GM12875 (cell line): ENCODE data around the gene CRADD.

Experiments
- H3K4me3 ChIP-seq: one replicate; pipeline ENCODE4 v1.5.1; 2011; ENCODE audit warnings: low read depth, low read length, control low read depth
- CTCF ChIP-seq: IDR thresholded peaks from 2 replicates; pipeline ENCODE4 v1.5.1; 2011; ENCODE audit warnings: low read depth, mild to moderate bottlenecking, control low read depth, inconsistent platforms, low read length, moderate library complexity, borderline replicate concordance; ENCODE audit not compliant: insufficient read depth

CRADD gene

GRCh38 chr12:93680006-93680405, 2.8 kb downstream of the CRADD start:
- no peak overlapping the region for H3K4me3 ChIP-seq
- TF ChIP-seq CTCF, result no peak

GRCh38 chr12:93682846-93683261, 5.7 kb downstream of the CRADD start:
- H3K4me3 ChIP-seq, result no peak overlapping the region
- no peak for TF ChIP-seq CTCF

DNA sequence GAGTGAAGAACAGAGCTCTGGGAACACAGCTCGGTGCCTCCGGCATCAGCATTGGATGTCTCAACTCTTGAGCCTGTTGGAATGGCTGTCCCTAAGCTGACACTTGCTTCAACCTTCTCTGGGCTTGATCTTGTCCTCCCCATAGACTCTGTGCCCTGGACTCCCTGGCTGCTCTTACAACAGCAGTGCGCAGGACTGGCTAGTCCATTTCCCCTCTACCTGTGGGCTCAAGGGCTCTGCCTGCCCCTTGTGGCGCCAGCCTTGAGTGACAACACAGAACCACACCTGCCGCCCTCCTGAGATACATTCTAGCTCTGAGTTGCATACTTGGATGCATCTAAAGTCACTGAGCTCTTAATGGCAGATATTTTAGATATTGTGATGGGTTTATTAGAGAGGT, 6.2 kb downstream of the CRADD start:
- H3K4me3 ChIP-seq, result no peak overlapping the region
- TF ChIP-seq CTCF, result no peak

- no peak overlapping the region for H3K4me3 ChIP-seq
Observed at GRCh38 chr12:93684716-93685115, 7.5 kb downstream of the CRADD start.

GRCh38 chr12:93686572-93687356, 9.6 kb downstream of the CRADD start:
- H3K4me3 ChIP-seq, result no peak overlapping the region
- TF ChIP-seq CTCF, result no peak

More at GRCh38 chr12:93684716-93685115, 7.5 kb downstream of the CRADD start:
- TF ChIP-seq CTCF, result no peak

- H3K4me3 ChIP-seq, result no peak overlapping the region
- TF ChIP-seq CTCF, result no peak
Observed at GRCh38 chr12:93689076-93689834, 12.1 kb downstream of the CRADD start.
